ENCODE results near the gene ELMO3. TPM values are rescaled to one million over a fixed set of nuclear protein-coding genes. Genes with fewer than 3 reads are reported as not detected.

ELMO3 gene
- total RNA-seq, 2 experiments from 2014 or later = 7.6 to 7.8 TPM

DNA sequence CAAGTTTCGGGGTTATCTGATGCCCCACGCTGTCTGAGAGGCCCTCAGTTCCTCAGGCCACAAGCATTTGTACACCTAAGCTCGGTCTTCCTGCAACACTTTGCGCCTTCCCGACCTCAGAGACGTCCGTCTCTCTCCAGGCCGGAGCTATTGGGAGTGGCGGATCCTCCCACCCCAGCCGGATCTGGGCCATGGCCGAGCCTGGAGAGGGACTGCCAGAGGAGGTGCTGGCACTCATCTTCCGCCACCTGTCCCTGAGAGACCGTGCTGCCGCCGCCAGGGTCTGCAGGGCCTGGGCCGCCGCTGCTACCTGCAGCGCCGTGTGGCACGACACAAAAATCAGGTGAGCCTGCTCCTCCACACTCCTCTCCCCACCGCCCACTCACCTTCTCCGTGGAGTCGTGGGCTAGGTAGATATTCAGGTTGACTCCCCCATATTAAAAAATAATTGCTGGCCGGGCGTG, 37.3 kb upstream of the ELMO3 start:
- intact Hi-C loops (cut with micrococcal nuclease; ENCODE audit: unreplicated experiment) = no loop called here

GRCh38 chr16:67162506-67163163, 36.3 kb upstream of the ELMO3 start:
- no peaks in the 10 kb centered on the region for H4K20me1 ChIP-seq (ENCODE audit: insufficient read depth, low read length)
- peaks cover 20% of the 10 kb centered on the region for H3K4me1 ChIP-seq (ENCODE audit: insufficient read depth, low read length, poor library complexity, severe bottlenecking)
- intact Hi-C loops (cut with micrococcal nuclease; ENCODE audit: unreplicated experiment) = no loop called here
- H3K9me3 ChIP-seq (ENCODE audit: low read length) = no peaks in the 10 kb centered on the region
- H3K9me2 ChIP-seq (ENCODE audit: insufficient read depth, low read length) = no peaks in the 10 kb centered on the region
- no peak overlapping the region for H2AFZ ChIP-seq (ENCODE audit: low read length)
- no peaks in the 10 kb centered on the region for H3K79me2 ChIP-seq (ENCODE audit: insufficient read depth, low read depth, low read length)
- no peaks in the 10 kb centered on the region for H3K36me3 ChIP-seq (ENCODE audit: insufficient read depth, low read length)
- POLR2A ChIA-PET = no interaction called here
- CTCF ChIA-PET (ENCODE audit: unreplicated experiment) = no interaction called here
- no TSS peak for BruUV-seq (replicated peaks)
- no peak overlapping the region for H3K27ac ChIP-seq (ENCODE audit: low read depth, low read length, poor library complexity, severe bottlenecking)
- DNase-seq (ENCODE audit: low spot score) = no peak
- H3K4me3 ChIP-seq (ENCODE audit: low read depth, low read length, poor library complexity, severe bottlenecking) = no peak overlapping the region
- peak overlapping the region; percentile 27; the same call in 1 of the 2 replicates for H3K4me2 ChIP-seq (ENCODE audit: low read length)
- TF ChIP-seq CTCF (conservative IDR thresholded peaks at IDR 0.05; ENCODE audit: low read length) = no peak
- no peak for TF ChIP-seq EZH2phosphoT487 (IDR thresholded peaks at IDR 0.05; ENCODE audit: borderline replicate concordance, low read depth, low read length)

More for the DNA sequence above, 37.3 kb upstream of the ELMO3 start:
- H3K79me2 ChIP-seq (ENCODE audit: insufficient read depth, low read depth, low read length) = no peaks in the 10 kb centered on the region
- H3K9me3 ChIP-seq (ENCODE audit: low read length) = no peaks in the 10 kb centered on the region
- ChIA-PET CTCF (ENCODE audit: unreplicated experiment) (no interaction called here), POLR2A (interaction anchor here (0.9 kb wide), 1 partner anchor 29 kb away, joined by 4 read pairs; no protein-coding TSS in a partner anchor)
- H3K4me3 ChIP-seq (ENCODE audit: low read depth, low read length, poor library complexity, severe bottlenecking) = no peak overlapping the region
- DNase-seq (ENCODE audit: low spot score) = no peak
- no peaks in the 10 kb centered on the region for H3K9me2 ChIP-seq (ENCODE audit: insufficient read depth, low read length)
- TF ChIP-seq EZH2phosphoT487 (IDR thresholded peaks at IDR 0.05; ENCODE audit: borderline replicate concordance, low read depth, low read length) (no peak), CTCF (conservative IDR thresholded peaks at IDR 0.05; ENCODE audit: low read length) (no peak)
- no peaks in the 10 kb centered on the region for H3K36me3 ChIP-seq (ENCODE audit: insufficient read depth, low read length)
- no TSS peak for BruUV-seq (replicated peaks)
- no peaks in the 10 kb centered on the region for H4K20me1 ChIP-seq (ENCODE audit: insufficient read depth, low read length)
- no peak overlapping the region for H3K4me2 ChIP-seq (ENCODE audit: low read length)
- H2AFZ ChIP-seq (ENCODE audit: low read length) = no peak overlapping the region
- H3K27ac ChIP-seq (ENCODE audit: low read depth, low read length, poor library complexity, severe bottlenecking) = no peak overlapping the region
- peaks cover 21% of the 10 kb centered on the region for H3K4me1 ChIP-seq (ENCODE audit: insufficient read depth, low read length, poor library complexity, severe bottlenecking)
